GM12872 (cell line): ENCODE measurements around the gene CLDN10.

ENCODE experiments used
- TF ChIP-seq, protein P1 (sequence below): IDR thresholded peaks from 3 replicates; pipeline ENCODE4 v1.5.1; 2011; ENCODE audit warnings: low read depth, mild to moderate bottlenecking, low read length, moderate library complexity; ENCODE audit not compliant: insufficient read depth

CLDN10 gene

DNA sequence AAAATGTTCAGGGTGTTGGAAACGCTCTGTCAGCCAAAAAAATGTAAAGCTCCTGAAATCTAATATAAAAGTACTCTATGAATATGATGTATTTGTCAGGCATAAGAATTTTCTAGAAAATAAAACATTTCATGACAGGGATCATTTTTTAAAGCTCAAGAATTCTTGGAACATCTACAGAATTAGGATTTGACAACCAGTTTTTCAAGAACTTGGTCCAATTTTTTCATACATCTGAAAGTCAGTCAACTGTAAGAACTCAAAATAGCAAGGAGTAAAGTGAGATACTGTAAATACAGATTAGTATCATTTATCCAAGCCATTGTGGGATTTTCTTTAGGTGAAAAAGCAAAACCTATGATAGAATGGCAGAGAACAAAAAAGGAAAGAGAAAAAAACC, 41.6 kb upstream of the CLDN10 start:
- TF ChIP-seq, protein P1, sequence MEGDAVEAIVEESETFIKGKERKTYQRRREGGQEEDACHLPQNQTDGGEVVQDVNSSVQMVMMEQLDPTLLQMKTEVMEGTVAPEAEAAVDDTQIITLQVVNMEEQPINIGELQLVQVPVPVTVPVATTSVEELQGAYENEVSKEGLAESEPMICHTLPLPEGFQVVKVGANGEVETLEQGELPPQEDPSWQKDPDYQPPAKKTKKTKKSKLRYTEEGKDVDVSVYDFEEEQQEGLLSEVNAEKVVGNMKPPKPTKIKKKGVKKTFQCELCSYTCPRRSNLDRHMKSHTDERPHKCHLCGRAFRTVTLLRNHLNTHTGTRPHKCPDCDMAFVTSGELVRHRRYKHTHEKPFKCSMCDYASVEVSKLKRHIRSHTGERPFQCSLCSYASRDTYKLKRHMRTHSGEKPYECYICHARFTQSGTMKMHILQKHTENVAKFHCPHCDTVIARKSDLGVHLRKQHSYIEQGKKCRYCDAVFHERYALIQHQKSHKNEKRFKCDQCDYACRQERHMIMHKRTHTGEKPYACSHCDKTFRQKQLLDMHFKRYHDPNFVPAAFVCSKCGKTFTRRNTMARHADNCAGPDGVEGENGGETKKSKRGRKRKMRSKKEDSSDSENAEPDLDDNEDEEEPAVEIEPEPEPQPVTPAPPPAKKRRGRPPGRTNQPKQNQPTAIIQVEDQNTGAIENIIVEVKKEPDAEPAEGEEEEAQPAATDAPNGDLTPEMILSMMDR, result no peak

DNA sequence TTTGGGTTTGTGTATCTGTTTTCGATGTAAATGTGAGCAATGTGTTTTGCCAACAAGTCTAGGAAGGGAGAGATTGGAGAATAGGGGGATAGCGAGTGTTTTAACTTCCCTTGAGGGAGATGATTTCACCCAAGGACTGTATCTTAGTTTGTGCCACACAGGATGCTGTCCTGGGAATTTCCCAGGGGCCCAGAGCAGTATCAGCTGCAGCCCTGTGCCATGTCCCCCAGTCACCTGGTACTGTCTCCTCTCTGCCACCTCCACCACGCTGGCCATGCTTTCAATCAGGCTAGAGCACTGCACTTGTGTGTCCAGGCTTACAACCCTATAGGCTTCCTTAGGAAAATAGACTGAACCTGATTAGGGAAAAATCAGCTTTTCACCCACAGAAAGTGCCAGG, 40.1 kb upstream of the CLDN10 start:
- TF ChIP-seq, protein P1, result no peak

DNA sequence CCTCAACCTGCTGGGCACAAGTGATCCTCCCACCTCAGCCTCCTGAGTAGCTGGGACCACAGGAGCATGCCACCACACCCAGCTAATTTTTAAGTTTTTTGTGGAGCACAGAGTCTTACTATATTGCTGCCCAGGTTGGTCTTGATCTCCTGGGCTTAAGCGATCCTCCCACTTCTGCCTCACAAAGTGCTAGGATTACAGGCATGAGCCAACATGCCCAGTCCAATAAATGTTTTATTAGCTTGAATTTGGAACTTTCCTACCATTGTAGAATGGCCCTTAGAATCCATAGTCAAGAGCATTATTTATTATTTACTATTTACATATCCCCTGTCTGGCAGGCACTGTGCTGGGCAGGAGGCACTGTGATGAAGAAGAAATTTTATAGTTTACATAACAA, 39.6 kb upstream of the CLDN10 start:
- TF ChIP-seq, protein P1, result no peak

DNA sequence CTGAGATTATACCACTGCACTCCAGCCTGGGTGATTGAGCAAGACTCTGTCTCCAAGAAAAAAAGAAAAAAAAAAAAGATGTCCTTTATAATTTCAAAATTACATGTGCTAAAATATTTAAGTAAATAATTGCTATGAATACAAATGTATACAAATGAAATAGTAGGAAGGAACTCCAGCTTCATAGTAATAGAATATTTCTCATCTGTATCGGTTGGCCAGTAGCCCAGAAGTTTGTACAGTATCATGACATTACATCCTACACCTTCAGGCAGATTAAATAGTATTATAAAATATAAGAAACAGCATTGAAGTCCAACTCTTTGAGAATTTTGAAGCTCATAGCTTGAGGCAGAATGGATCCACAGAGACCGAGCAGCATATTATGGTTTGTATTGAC, 36.5 kb upstream of the CLDN10 start:
- TF ChIP-seq, protein P1, result no peak

DNA sequence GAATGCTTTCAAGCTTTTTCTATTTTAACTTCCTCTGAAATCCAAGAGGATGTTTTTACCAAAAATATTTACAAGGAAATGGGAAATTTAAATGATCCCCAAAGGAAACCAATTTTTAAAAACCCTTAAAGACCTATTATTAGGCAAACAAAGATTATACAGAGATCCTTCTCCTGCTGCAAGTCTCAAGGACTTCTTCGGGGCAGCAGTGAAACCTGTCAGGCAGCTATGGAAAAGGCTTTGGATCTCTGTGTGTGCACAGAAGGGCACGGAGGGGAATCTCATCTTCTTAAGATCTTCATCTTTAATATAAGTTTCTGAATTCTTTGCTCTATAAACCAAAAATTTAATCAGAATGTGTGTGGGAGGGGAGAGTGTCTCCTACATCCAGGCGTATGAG, 36.0 kb upstream of the CLDN10 start:
- TF ChIP-seq, protein P1, result no peak

DNA sequence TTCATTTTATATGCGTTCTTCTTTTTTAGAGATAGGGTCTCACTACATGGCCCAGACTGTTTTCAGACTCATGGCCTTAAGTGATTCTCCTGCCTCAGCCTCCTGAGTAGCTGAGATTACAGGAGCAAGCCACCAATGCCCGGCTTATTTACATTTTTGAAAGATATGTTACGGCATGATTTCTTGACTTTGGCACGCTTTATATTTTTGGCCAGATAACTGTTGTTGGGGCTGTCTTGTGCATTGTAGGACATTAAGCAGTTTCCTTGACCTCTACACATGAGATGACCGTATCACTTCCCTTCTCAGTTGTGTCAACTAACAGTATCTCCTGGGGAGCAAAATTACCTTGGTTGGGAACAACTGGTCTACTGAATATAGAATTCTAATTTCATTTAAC, 28.9 kb upstream of the CLDN10 start:
- TF ChIP-seq, protein P1, result no peak

DNA sequence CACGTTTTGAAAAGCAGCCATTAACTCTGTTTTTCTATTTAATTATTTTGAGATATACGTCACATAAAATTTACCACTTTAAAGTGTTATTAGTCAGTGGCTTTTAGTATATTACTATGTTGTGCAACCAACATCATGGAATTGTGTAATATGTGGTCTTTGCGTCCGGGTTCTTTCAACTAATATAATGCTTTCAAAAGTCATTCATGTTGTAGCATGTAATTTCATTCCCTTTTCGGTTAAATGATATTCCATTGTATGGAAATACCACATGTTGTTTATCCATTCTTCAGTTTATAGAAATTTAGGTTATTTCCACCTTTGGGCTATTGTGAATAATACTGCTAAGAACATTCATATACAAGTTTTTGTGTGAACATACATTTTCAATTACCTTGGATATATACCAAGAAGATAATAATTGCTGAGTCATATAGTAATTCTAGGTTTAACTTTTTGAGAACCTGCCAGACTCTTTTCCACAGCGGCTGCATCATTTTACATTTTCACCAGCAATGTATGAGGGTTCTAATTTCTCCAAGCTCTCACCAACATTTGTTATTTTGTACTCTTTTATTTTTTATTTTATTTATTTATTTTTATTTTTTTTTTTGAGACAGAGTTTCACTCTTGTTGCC, 28.1 kb upstream of the CLDN10 start:
- TF ChIP-seq, protein P1, result no peak
